DOHH2 (cell line): ENCODE data around the gene LRRC56.

Experiments used
- EZH2phosphoT487 ChIP-seq: fragments of 200-600 bp; sonication (generic); IDR thresholded peaks from 2 replicates; pipeline ENCODE4 v1.6.1; 2017; ENCODE audit warnings: borderline replicate concordance, mild to moderate bottlenecking, antibody characterized with exemption, low read length, moderate library complexity, mixed read lengths
- TF ChIP-seq, protein P1 (sequence below): fragments of 200-600 bp; sonication (generic); IDR thresholded peaks from one replicate; pipeline ENCODE4 v1.5.1; 2014; ENCODE audit warnings: antibody characterized with exemption, mild to moderate bottlenecking, low read depth, low read length; ENCODE audit not compliant: poor library complexity, severe bottlenecking

- TF ChIP-seq, protein P1, sequence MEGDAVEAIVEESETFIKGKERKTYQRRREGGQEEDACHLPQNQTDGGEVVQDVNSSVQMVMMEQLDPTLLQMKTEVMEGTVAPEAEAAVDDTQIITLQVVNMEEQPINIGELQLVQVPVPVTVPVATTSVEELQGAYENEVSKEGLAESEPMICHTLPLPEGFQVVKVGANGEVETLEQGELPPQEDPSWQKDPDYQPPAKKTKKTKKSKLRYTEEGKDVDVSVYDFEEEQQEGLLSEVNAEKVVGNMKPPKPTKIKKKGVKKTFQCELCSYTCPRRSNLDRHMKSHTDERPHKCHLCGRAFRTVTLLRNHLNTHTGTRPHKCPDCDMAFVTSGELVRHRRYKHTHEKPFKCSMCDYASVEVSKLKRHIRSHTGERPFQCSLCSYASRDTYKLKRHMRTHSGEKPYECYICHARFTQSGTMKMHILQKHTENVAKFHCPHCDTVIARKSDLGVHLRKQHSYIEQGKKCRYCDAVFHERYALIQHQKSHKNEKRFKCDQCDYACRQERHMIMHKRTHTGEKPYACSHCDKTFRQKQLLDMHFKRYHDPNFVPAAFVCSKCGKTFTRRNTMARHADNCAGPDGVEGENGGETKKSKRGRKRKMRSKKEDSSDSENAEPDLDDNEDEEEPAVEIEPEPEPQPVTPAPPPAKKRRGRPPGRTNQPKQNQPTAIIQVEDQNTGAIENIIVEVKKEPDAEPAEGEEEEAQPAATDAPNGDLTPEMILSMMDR = no peak
- TF ChIP-seq EZH2phosphoT487 = no peak
These were observed 40.3 kb upstream of the LRRC56 start for GRCh38 chr11:496834-497564.
